ENCODE data around the gene KNSTRN. TPM values are rescaled to one million over a fixed set of nuclear protein-coding genes. Genes with fewer than 3 reads are reported as not detected.
A peak's percentile ranks its signal among the peaks of the same experiment; 100 is the strongest.

Gene KNSTRN
- total RNA-seq, 1 donor from 2014 or later: 26.0 TPM

DNA sequence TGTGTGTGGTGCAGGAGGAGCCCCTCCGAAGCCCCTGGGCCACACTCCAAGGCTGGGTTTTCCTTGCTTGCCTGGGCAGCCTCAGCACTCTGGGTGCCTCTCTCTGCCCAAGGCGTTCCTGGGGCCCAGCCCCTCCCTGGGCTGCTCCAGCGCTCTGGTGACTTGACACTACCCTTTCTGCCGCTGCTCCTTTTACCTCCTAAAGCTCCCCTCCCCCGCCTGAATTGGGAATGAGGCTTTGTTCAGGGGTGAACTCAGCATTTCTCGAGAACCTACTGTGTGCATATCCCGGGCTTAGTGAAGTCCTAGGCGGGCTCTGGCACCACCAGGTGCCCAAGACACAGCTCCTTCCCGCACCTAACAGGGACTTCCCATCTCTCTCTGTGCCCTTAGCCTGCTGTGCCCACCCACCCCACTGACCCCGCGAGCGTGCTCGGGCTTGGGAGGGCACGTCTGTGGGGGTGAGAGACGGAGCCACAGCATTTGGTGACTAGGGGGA lies 57.0 kb downstream of the KNSTRN start:
- peak overlapping the region; percentile 90 for H3K4me3 Mint-ChIP-seq (ENCODE audit: unreplicated experiment)
- no peak for DNase-seq (ENCODE audit: low spot score)
- no peaks in the 10 kb centered on the region for H3K9me3 Mint-ChIP-seq (ENCODE audit: unreplicated experiment)
- TF ChIP-seq, protein P1, sequence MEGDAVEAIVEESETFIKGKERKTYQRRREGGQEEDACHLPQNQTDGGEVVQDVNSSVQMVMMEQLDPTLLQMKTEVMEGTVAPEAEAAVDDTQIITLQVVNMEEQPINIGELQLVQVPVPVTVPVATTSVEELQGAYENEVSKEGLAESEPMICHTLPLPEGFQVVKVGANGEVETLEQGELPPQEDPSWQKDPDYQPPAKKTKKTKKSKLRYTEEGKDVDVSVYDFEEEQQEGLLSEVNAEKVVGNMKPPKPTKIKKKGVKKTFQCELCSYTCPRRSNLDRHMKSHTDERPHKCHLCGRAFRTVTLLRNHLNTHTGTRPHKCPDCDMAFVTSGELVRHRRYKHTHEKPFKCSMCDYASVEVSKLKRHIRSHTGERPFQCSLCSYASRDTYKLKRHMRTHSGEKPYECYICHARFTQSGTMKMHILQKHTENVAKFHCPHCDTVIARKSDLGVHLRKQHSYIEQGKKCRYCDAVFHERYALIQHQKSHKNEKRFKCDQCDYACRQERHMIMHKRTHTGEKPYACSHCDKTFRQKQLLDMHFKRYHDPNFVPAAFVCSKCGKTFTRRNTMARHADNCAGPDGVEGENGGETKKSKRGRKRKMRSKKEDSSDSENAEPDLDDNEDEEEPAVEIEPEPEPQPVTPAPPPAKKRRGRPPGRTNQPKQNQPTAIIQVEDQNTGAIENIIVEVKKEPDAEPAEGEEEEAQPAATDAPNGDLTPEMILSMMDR (IDR thresholded peaks at IDR 0.05; ENCODE audit: unreplicated experiment): no peak
- peaks cover 39% of the 10 kb centered on the region for H3K4me1 Mint-ChIP-seq (ENCODE audit: unreplicated experiment)
- H3K27ac Mint-ChIP-seq (ENCODE audit: unreplicated experiment): no peak overlapping the region
- peaks cover 3% of the 10 kb centered on the region for H3K36me3 Mint-ChIP-seq (ENCODE audit: low read depth, unreplicated experiment)
- H3K27me3 Mint-ChIP-seq (ENCODE audit: unreplicated experiment): peaks cover 40% of the 10 kb centered on the region

GRCh38 chr15:40439960-40440742 lies 57.6 kb downstream of the KNSTRN start:
- Mint-ChIP-seq H3K4me1 (ENCODE audit: unreplicated experiment) (peaks cover 44% of the 10 kb centered on the region), H3K9me3 (ENCODE audit: unreplicated experiment) (no peaks in the 10 kb centered on the region), H3K4me3 (ENCODE audit: unreplicated experiment) (peak overlapping the region; percentile 90), H3K36me3 (ENCODE audit: low read depth, unreplicated experiment) (peaks cover 3% of the 10 kb centered on the region), H3K27me3 (ENCODE audit: unreplicated experiment) (peaks cover 36% of the 10 kb centered on the region), H3K27ac (ENCODE audit: unreplicated experiment) (no peak overlapping the region)
- no peak for DNase-seq (ENCODE audit: low spot score)
- TF ChIP-seq, protein P1 (IDR thresholded peaks at IDR 0.05; ENCODE audit: unreplicated experiment): no peak

DNA sequence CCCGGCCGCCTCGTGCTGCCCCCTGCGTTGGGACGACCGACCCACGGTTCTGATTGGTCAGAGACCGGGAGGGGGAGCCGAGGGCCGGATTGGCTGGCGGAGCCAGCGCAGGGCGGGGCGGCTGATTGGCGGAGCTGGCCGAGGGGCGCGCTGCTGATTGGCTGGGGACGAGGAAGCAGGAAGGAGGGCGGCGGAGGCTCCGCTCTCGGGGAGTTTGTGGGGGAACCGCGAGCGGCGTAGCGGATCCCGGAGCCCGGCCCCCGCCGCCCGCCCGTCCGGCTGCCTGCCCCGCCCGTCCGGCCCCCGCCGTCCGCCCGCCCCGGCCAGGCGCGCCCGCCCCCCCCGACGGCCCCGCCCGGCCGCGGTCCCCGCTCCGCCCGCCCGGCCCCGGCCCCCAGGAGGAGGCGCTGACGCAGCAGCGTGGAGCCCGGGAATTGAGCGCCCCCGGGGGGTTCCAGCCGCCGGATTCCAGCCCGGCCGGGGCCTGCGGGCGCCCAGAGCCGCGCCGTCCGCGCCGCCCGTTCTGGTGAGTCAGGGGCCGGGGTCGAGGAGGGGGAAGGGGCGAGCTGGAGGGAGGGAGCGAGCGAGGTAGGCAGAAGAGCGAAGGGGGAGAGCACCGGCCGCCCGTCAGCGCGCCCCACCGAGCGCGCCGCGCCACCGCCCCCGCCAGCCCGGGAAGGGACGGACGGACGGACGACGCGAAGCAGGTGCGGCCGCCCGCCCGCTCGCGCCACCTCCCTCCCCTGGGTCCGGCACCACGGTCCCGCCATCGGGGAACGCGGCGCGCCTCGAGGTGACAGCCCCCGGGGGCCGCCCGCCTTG lies 58.4 kb downstream of the KNSTRN start, which contains the start of gene BAHD1:
BAHD1 (plus strand) TSS at position 211 of the 822 bp plus-strand sequence. CDS start 17,512 bp downstream, outside the sequence.
- TF ChIP-seq, protein P1 (IDR thresholded peaks at IDR 0.05; ENCODE audit: unreplicated experiment): no peak
- Mint-ChIP-seq H3K27me3 (ENCODE audit: unreplicated experiment) (peaks cover 30% of the 10 kb centered on the region), H3K36me3 (ENCODE audit: low read depth, unreplicated experiment) (peaks cover 3% of the 10 kb centered on the region), H3K4me3 (ENCODE audit: unreplicated experiment) (peak within 1 kb of the TSS; percentile 94), H3K9me3 (ENCODE audit: unreplicated experiment) (no peaks in the 10 kb centered on the region), H3K27ac (ENCODE audit: unreplicated experiment) (no peak within 1 kb of the TSS), H3K4me1 (ENCODE audit: unreplicated experiment) (peaks cover 45% of the 10 kb centered on the region)
- DNase-seq (ENCODE audit: low spot score): peak; percentile 96

DNA sequence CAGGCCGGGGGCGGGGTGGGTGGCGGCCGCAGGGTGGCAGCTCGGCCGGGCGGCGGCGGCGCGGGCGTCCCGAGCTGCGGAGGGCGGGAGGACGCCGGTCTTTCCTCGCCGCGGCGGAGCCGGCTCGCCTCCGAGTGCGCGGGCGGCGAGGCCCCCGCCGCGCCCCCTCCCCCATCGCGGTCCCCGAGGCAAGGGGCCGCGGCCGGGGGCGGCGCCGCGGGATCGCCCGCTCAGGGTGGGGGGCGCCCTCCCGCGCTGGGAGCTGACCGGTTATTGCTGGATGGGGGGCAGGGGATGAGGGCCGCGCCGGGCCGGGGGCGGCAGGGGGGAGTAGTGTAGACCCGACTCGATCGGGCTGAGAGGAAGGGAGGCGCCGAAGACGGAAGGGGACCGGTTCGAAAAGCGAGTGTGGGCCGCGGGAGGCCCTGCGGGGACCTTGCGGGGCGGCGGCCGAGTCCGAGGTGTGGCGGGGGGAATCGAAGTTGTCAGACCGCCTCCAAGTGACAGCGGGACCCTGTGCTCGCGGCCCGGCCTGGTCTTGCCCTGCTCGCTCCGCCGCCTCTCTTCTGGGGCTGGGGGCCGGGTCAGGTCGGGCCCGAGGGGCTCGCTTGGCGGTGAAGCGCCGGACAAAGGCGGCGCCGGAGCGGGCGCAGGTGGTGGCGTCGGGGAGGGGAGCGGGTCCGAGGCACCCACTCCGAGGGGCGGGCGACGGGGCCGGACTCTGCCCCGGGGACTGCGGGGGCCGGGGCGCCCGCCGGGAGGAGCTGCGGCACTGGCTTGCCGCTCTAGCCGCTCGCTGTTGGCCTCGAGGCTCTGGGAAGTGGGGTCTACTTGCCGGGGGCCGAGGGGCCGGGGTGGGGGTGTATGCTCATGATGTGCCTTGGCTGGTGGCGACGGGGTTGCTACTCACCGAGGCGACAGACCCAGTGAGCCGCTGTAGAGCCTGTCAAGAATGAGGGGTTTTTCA lies 59.3 kb downstream of the KNSTRN start:
- Mint-ChIP-seq H3K4me1 (ENCODE audit: unreplicated experiment) (peaks cover 45% of the 10 kb centered on the region), H3K27me3 (ENCODE audit: unreplicated experiment) (peaks cover 30% of the 10 kb centered on the region), H3K27ac (ENCODE audit: unreplicated experiment) (peak overlapping the region; percentile 52), H3K4me3 (ENCODE audit: unreplicated experiment) (peak overlapping the region; percentile 94), H3K36me3 (ENCODE audit: low read depth, unreplicated experiment) (peaks cover 3% of the 10 kb centered on the region), H3K9me3 (ENCODE audit: unreplicated experiment) (no peaks in the 10 kb centered on the region)
- TF ChIP-seq, protein P1 (IDR thresholded peaks at IDR 0.05; ENCODE audit: unreplicated experiment): no peak
- DNase-seq (ENCODE audit: low spot score): peak; percentile 39
